ENCODE measurements around the gene LCN10. TPM values are rescaled to one million over a fixed set of nuclear protein-coding genes. Genes with fewer than 3 reads are reported as not detected.

LCN10 gene
- total and polyA plus RNA-seq, 2 of the 13 experiments (the other 11 are each of a cell fraction or from before 2014, with no cell fraction given): 0.53 to 0.61 TPM

GRCh38 chr9:136693135-136693489 is 49.6 kb downstream of the LCN10 start:
- CTCF ChIA-PET (ENCODE audit: low intra/inter-chr PET ratio, low total read pairs): interaction anchor here (0.9 kb wide), 2 partner anchors 20 to 47 kb away, joined by 3 read pairs; no protein-coding TSS in a partner anchor
- BruUV-seq (replicated peaks): no TSS peak
- Histone ChIP-seq H3K27me3 (ENCODE audit: control insufficient read depth in 1 of 2, insufficient read depth in 2 of 2, low read length in 2 of 2) (peaks cover 20 to 63% of the 10 kb centered on the region in 2 experiments; a peak in 4 of 5 replicates), H3K4me1 (ENCODE audit: insufficient read depth, low read length) (peaks cover 68% of the 10 kb centered on the region), H3K4me3 (replicated peaks in 1 of 3; ENCODE audit: insufficient read depth in 1 of 3, low read depth in 2 of 3, low read length in 3 of 3) (peak overlapping the region in 1 of 3 experiments; percentile 34; a peak in 1 of 6 replicates), H3K4me2 (ENCODE audit: low read depth, low read length) (peak overlapping the region; percentile 62), H4K20me1 (ENCODE audit: insufficient read depth, low read length) (no peaks in the 10 kb centered on the region), H2AFZ (ENCODE audit: low read length) (no peak overlapping the region), H3K36me3 (replicated peaks in 1 of 2; ENCODE audit: control insufficient read depth in 1 of 2, insufficient read depth in 2 of 2, low read length in 2 of 2) (no peaks in the 10 kb centered on the region), H3K79me2 (ENCODE audit: insufficient read depth, low read length) (no peaks in the 10 kb centered on the region), H3K9ac (ENCODE audit: insufficient read depth, low read depth, low read length) (no peak overlapping the region), H3K27ac (ENCODE audit: extremely low read length, insufficient read depth, low read length) (no peak overlapping the region), H3K9me3 (ENCODE audit: low read length) (no peaks in the 10 kb centered on the region)
- ATAC-seq (no peak), FAIRE-seq (no peak), DNase-seq (ENCODE audit: low spot score) (no peak)
- WGBS (ENCODE audit: low lambda C conversion rate): 29% methylated on average over 14 of the region's 14 CpGs
- POLR2A ChIA-PET: interaction anchor here (1.0 to 1.1 kb wide), 3 partner anchors 21 to 35 kb away, joined by 4 to 9 read pairs (median 8); no protein-coding TSS in a partner anchor
- intact Hi-C loops (cut with micrococcal nuclease; ENCODE audit: unreplicated experiment) (loop anchor here (5.0 kb wide), 1 partner anchor 46 kb away; no protein-coding TSS in a partner anchor), in situ Hi-C loops (cut with HindIII; ENCODE audit: extremely low pct_ligation_motif_present, low pct_unique_long_range_greater_than_20kb) (no loop called here)
- TF ChIP-seq ZSCAN5A (CRISPR knock-in tag; IDR thresholded peaks at IDR 0.05; ENCODE audit: borderline replicate concordance) (no peak), HMGXB4 (CRISPR knock-in tag; IDR thresholded peaks at IDR 0.05; ENCODE audit: borderline replicate concordance in 1 of 2, low read depth in 1 of 2) (0 out of 4 replicates have a peak, but pooled peaks of 1 of the 2 experiments have one; percentile 1), ZNF550 (CRISPR knock-in tag; IDR thresholded peaks at IDR 0.05; ENCODE audit: borderline replicate concordance) (no peak), FOXC1 (CRISPR knock-in tag; IDR thresholded peaks at IDR 0.05; ENCODE audit: borderline replicate concordance) (no peak)
- TF ChIP-seq, protein P1, sequence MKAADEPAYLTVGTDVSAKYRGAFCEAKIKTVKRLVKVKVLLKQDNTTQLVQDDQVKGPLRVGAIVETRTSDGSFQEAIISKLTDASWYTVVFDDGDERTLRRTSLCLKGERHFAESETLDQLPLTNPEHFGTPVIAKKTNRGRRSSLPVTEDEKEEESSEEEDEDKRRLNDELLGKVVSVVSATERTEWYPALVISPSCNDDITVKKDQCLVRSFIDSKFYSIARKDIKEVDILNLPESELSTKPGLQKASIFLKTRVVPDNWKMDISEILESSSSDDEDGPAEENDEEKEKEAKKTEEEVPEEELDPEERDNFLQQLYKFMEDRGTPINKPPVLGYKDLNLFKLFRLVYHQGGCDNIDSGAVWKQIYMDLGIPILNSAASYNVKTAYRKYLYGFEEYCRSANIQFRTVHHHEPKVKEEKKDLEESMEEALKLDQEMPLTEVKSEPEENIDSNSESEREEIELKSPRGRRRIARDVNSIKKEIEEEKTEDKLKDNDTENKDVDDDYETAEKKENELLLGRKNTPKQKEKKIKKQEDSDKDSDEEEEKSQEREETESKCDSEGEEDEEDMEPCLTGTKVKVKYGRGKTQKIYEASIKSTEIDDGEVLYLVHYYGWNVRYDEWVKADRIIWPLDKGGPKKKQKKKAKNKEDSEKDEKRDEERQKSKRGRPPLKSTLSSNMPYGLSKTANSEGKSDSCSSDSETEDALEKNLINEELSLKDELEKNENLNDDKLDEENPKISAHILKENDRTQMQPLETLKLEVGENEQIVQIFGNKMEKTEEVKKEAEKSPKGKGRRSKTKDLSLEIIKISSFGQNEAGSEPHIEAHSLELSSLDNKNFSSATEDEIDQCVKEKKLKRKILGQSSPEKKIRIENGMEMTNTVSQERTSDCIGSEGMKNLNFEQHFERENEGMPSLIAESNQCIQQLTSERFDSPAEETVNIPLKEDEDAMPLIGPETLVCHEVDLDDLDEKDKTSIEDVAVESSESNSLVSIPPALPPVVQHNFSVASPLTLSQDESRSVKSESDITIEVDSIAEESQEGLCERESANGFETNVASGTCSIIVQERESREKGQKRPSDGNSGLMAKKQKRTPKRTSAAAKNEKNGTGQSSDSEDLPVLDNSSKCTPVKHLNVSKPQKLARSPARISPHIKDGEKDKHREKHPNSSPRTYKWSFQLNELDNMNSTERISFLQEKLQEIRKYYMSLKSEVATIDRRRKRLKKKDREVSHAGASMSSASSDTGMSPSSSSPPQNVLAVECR (CRISPR knock-in tag; IDR thresholded peaks at IDR 0.05; ENCODE audit: borderline replicate concordance): 0 out of 2 replicates have a peak, but pooled peaks have one; percentile 19
